ENCODE results near the gene SELL.

The SELL gene

GRCh38 chr1:169682071-169682470 lies 29.3 kb downstream of the SELL start:
- DNase-seq (ENCODE audit: low spot score) (no peak), ATAC-seq (ENCODE audit: low read depth) (no peak)
- Histone ChIP-seq H3K4me1 (ENCODE audit: insufficient read depth, poor library complexity, severe bottlenecking) (no peaks in the 10 kb centered on the region), H3K9me3 (ENCODE audit: severe bottlenecking) (no peaks in the 10 kb centered on the region), H3K4me3 (ENCODE audit: severe bottlenecking) (no peak overlapping the region), H3K36me3 (ENCODE audit: low read depth) (no peaks in the 10 kb centered on the region), H3K27me3 (ENCODE audit: insufficient read depth, poor library complexity, severe bottlenecking) (no peaks in the 10 kb centered on the region), H3K27ac (ENCODE audit: poor library complexity, severe bottlenecking) (no peak overlapping the region)
- TF ChIP-seq CTCF (IDR thresholded peaks at IDR 0.05; ENCODE audit: poor library complexity, severe bottlenecking): no peak

DNA sequence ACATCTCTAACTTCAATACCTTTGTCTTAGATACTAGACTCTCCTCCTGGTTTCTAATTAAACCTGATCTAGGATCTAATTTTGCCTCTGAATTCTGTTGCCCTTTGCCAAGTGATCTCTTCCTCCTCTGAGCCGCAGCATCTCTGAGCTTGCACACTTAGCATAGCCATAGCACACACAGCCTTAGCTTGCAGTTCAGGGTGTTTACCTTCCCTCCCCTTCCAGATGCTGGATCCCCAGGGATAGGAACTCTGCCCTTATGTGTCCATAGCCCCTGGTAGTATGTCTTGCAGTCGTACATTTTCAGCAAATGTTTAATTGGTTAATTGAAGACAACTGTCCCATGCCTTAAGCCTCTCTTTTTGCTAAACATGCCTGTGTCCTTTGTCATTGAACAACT lies 30.3 kb downstream of the SELL start:
- Histone ChIP-seq H3K36me3 (ENCODE audit: low read depth) (no peaks in the 10 kb centered on the region), H3K27ac (ENCODE audit: poor library complexity, severe bottlenecking) (no peak overlapping the region), H3K9me3 (ENCODE audit: severe bottlenecking) (no peaks in the 10 kb centered on the region), H3K27me3 (ENCODE audit: insufficient read depth, poor library complexity, severe bottlenecking) (no peaks in the 10 kb centered on the region), H3K4me1 (ENCODE audit: insufficient read depth, poor library complexity, severe bottlenecking) (no peaks in the 10 kb centered on the region), H3K4me3 (ENCODE audit: severe bottlenecking) (no peak overlapping the region)
- no peak for TF ChIP-seq CTCF (IDR thresholded peaks at IDR 0.05; ENCODE audit: poor library complexity, severe bottlenecking)
- ATAC-seq (ENCODE audit: low read depth) (no peak), DNase-seq (ENCODE audit: low spot score) (no peak)

DNA sequence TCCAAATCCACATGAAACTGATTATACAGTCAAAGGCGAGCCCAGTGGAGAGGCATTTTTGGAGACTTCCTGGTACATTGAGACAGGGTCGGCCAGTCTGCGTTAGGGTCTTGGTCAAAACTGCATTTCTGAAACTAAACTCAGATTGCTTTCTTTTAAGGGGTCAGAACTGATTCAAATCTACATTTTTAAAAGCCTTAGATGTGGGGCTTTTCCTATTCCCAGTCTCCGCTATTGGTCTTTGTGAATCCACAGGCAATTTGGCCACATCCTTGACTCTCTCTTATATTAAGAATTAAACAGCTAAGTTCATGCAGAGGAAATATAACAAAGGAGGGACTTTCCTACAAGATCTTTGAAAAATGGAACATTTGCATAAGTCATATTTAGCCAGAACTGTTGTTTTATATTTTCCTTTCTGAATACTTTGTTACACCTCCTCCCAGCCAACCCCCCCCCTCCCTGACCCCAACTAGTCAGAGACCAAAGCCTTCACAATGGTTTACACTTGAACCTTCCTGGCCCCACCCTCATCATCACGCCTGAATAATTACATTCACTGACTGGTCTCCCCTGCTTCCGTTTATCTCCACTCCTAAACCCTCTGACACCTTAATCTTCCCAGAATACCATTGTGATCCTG lies 30.9 kb downstream of the SELL start:
- DNase-seq (ENCODE audit: low spot score) (no peak), ATAC-seq (ENCODE audit: low read depth) (no peak)
- TF ChIP-seq CTCF (IDR thresholded peaks at IDR 0.05; ENCODE audit: poor library complexity, severe bottlenecking): no peak
- no peaks in the 10 kb centered on the region for H3K27me3 ChIP-seq (ENCODE audit: insufficient read depth, poor library complexity, severe bottlenecking)
- H3K27ac ChIP-seq (ENCODE audit: poor library complexity, severe bottlenecking): no peak overlapping the region
- H3K36me3 ChIP-seq (ENCODE audit: low read depth): no peaks in the 10 kb centered on the region
- no peaks in the 10 kb centered on the region for H3K4me1 ChIP-seq (ENCODE audit: insufficient read depth, poor library complexity, severe bottlenecking)
- H3K4me3 ChIP-seq (ENCODE audit: severe bottlenecking): no peak overlapping the region
- no peaks in the 10 kb centered on the region for H3K9me3 ChIP-seq (ENCODE audit: severe bottlenecking)

GRCh38 chr1:169679692-169680091 lies 31.7 kb downstream of the SELL start:
- Histone ChIP-seq H3K4me3 (ENCODE audit: severe bottlenecking) (no peak overlapping the region), H3K9me3 (ENCODE audit: severe bottlenecking) (no peaks in the 10 kb centered on the region), H3K27ac (ENCODE audit: poor library complexity, severe bottlenecking) (no peak overlapping the region), H3K4me1 (ENCODE audit: insufficient read depth, poor library complexity, severe bottlenecking) (no peaks in the 10 kb centered on the region), H3K27me3 (ENCODE audit: insufficient read depth, poor library complexity, severe bottlenecking) (no peaks in the 10 kb centered on the region), H3K36me3 (ENCODE audit: low read depth) (no peaks in the 10 kb centered on the region)
- ATAC-seq (ENCODE audit: low read depth) (no peak), DNase-seq (ENCODE audit: low spot score) (no peak)
- TF ChIP-seq CTCF (IDR thresholded peaks at IDR 0.05; ENCODE audit: poor library complexity, severe bottlenecking): no peak

DNA sequence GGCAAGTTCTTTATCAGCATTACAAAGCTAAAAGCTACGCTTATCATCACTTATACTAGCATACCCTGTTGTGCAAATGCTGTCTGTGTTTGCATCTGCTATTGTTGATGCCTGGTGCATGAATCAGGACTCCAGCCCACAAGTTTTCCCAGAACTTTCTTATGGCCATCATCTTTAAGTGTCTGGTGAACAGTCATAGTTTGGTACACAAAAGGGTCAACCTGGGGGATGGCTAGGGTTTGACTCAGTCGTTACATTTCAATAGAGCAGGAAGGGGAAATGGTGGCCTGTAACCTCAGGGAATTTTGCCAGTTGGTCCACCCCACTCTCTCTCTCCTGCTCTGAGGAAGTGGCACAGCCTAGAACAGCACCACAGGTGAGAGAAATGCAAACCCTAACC lies 35.4 kb downstream of the SELL start:
- Histone ChIP-seq H3K27ac (ENCODE audit: poor library complexity, severe bottlenecking) (no peak overlapping the region), H3K4me1 (ENCODE audit: insufficient read depth, poor library complexity, severe bottlenecking) (no peaks in the 10 kb centered on the region), H3K27me3 (ENCODE audit: insufficient read depth, poor library complexity, severe bottlenecking) (no peaks in the 10 kb centered on the region), H3K36me3 (ENCODE audit: low read depth) (no peaks in the 10 kb centered on the region), H3K9me3 (ENCODE audit: severe bottlenecking) (no peaks in the 10 kb centered on the region), H3K4me3 (ENCODE audit: severe bottlenecking) (no peak overlapping the region)
- no peak for TF ChIP-seq CTCF (IDR thresholded peaks at IDR 0.05; ENCODE audit: poor library complexity, severe bottlenecking)
- DNase-seq (ENCODE audit: low spot score): no peak
- ATAC-seq (ENCODE audit: low read depth): peak; percentile 86
